ENCODE results near the gene TRAPPC4. TPM values are rescaled to one million over a fixed set of nuclear protein-coding genes. Genes with fewer than 3 reads are reported as not detected.
A peak's percentile ranks its signal among the peaks of the same experiment; 100 is the strongest.

TRAPPC4 gene
- total RNA-seq, 1 donor from 2014 or later, result 60.4 TPM

GRCh38 chr11:119006656-119007055 is 11.9 kb upstream of the TRAPPC4 start:
- H3K27me3 Mint-ChIP-seq (ENCODE audit: unreplicated experiment), result no peaks in the 10 kb centered on the region
- no peaks in the 10 kb centered on the region for H3K9me3 Mint-ChIP-seq (ENCODE audit: unreplicated experiment)
- H3K27ac Mint-ChIP-seq (ENCODE audit: unreplicated experiment), result no peak overlapping the region
- DNase-seq (ENCODE audit: low spot score), result no peak
- no peaks in the 10 kb centered on the region for H3K4me1 Mint-ChIP-seq (ENCODE audit: unreplicated experiment)
- peaks cover 21% of the 10 kb centered on the region for H3K36me3 Mint-ChIP-seq (ENCODE audit: low read depth, unreplicated experiment)
- no peak for TF ChIP-seq CTCF (IDR thresholded peaks at IDR 0.05; ENCODE audit: unreplicated experiment)
- no peak overlapping the region for H3K4me3 Mint-ChIP-seq (ENCODE audit: unreplicated experiment)

DNA sequence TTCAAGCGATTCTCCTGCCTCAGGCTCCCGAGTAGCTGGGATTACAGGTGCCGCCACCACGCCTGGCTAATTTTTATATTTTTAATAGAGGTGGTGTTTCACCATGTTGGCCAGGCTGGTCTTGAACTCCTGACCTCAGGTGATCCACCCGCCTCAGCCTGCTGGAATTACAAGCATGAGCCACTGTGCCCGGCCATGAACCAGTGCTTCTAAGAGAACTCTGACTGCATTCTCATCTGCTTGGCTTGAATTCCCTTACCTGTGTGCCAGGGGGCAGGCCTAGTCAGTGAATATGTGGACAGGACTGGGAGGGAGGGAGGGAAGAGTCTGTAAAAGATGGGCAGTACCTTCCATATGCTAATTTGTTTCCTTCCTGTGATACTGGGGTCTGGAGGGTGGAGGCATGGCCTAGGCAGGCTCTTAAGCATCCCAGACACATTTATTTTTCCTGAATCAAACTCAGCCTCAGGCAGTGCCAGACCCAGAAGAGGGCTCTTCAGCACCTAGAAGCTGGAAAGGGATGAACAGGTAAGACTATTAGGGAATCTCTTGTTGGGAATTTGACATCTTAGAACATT is 7.0 kb upstream of the TRAPPC4 start:
- H3K9me3 Mint-ChIP-seq (ENCODE audit: unreplicated experiment), result no peaks in the 10 kb centered on the region
- H3K27me3 Mint-ChIP-seq (ENCODE audit: unreplicated experiment), result no peaks in the 10 kb centered on the region
- TF ChIP-seq CTCF (IDR thresholded peaks at IDR 0.05; ENCODE audit: unreplicated experiment), result no peak
- no peak overlapping the region for H3K4me3 Mint-ChIP-seq (ENCODE audit: unreplicated experiment)
- H3K36me3 Mint-ChIP-seq (ENCODE audit: low read depth, unreplicated experiment), result peaks cover 43% of the 10 kb centered on the region
- H3K27ac Mint-ChIP-seq (ENCODE audit: unreplicated experiment), result no peak overlapping the region
- H3K4me1 Mint-ChIP-seq (ENCODE audit: unreplicated experiment), result no peaks in the 10 kb centered on the region
- DNase-seq (ENCODE audit: low spot score), result no peak

DNA sequence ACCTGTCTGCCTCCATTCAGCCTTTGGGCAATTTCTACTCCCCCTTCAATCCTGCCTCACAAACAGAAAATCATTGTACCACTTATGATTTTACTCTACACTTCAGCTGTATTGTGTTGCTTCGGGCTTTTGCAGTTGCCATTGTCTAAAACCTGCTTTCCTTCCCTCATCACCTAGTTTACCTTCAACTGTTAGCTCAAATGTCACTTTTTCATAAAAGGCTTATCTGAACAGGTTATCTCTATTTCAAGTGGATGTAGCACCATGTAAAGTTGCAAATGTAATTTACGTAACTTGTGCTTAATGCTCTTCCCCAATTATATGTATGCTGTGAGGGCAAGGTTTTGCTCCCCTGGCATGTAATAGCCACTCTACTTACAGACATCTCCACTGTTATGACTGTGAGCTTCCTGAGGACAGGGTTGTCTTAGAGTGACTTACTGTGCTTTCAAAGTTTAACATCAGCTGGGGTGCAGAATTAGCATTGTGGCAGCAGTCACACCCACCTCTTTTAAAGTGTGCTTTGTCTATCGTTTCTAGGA is 5.9 kb upstream of the TRAPPC4 start:
- peaks cover 4% of the 10 kb centered on the region for H3K4me1 Mint-ChIP-seq (ENCODE audit: unreplicated experiment)
- no peak for TF ChIP-seq CTCF (IDR thresholded peaks at IDR 0.05; ENCODE audit: unreplicated experiment)
- no peak for DNase-seq (ENCODE audit: low spot score)
- H3K27ac Mint-ChIP-seq (ENCODE audit: unreplicated experiment), result no peak overlapping the region
- peaks cover 39% of the 10 kb centered on the region for H3K36me3 Mint-ChIP-seq (ENCODE audit: low read depth, unreplicated experiment)
- peak overlapping the region; percentile 10 for H3K4me3 Mint-ChIP-seq (ENCODE audit: unreplicated experiment)
- H3K9me3 Mint-ChIP-seq (ENCODE audit: unreplicated experiment), result no peaks in the 10 kb centered on the region
- H3K27me3 Mint-ChIP-seq (ENCODE audit: unreplicated experiment), result no peaks in the 10 kb centered on the region

DNA sequence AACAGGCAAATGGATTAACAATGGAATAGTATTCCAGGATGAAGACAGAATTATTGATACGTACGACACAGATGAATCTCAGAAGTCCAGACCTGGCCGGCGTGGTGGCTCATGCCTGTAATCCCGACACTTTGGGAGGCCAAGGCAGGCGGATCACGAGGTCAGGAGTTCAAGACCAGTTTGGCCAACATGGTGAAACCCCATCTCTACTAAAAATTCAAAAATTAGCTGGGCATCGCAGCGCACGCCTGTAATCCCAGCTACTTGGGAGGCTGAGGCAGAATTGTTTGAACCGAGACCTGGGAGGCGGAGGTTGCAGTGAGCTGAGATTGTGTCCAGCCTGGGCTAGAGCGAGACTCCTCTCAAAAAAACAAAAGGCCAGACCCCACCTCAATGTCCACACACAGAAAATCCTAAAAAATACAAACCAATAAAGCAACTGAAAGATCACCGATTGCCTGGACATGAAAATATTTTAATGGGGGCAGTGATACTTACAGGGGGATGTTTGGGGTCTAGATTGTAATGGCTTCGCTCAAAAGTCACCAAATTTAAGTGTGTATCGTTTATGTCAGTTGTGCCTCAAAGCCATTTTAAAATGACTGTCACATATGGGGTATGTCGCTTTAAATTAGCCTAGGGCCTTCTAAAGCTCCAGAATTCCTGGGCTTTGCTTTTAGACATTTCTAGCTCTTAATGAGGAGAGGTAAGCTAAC is 4.2 kb upstream of the TRAPPC4 start:
- no peak for TF ChIP-seq CTCF (IDR thresholded peaks at IDR 0.05; ENCODE audit: unreplicated experiment)
- peaks cover 8% of the 10 kb centered on the region for H3K4me1 Mint-ChIP-seq (ENCODE audit: unreplicated experiment)
- H3K4me3 Mint-ChIP-seq (ENCODE audit: unreplicated experiment), result no peak overlapping the region
- H3K27ac Mint-ChIP-seq (ENCODE audit: unreplicated experiment), result no peak overlapping the region
- peaks cover 35% of the 10 kb centered on the region for H3K36me3 Mint-ChIP-seq (ENCODE audit: low read depth, unreplicated experiment)
- H3K27me3 Mint-ChIP-seq (ENCODE audit: unreplicated experiment), result peaks cover 4% of the 10 kb centered on the region
- no peak for DNase-seq (ENCODE audit: low spot score)
- H3K9me3 Mint-ChIP-seq (ENCODE audit: unreplicated experiment), result no peaks in the 10 kb centered on the region

DNA sequence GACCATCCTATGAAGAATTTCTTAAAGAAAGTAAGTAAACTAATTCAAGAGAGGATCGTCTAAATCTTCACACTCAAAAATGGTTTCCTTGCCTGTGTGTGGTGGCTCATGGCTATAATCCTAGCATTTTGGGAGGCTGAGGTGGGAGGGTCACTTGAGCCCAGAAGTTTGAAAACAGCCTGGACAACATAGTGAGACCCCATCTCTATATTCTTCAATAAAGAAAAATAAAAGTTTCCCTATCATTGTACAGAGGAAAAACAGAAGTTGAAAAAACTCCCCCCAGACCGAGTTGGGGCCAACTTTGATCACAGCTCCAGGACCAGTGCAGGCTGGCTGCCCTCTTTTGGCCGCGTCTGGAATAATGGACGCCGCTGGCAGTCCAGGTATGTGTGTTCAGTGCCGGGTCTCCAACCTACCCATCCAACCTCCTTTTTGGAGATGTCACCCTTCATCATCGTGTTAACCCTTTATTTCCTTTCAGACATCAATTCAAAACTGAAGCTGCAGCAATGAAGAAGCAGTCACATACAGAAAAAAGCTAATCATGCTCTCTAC is 3.4 kb upstream of the TRAPPC4 start:
- peaks cover 4% of the 10 kb centered on the region for H3K27me3 Mint-ChIP-seq (ENCODE audit: unreplicated experiment)
- no peak for DNase-seq (ENCODE audit: low spot score)
- peaks cover 40% of the 10 kb centered on the region for H3K36me3 Mint-ChIP-seq (ENCODE audit: low read depth, unreplicated experiment)

More for the DNA sequence above, 3.4 kb upstream of the TRAPPC4 start:
- H3K27ac Mint-ChIP-seq (ENCODE audit: unreplicated experiment), result no peak overlapping the region
- peak overlapping the region; percentile 39 for H3K4me3 Mint-ChIP-seq (ENCODE audit: unreplicated experiment)
- no peak for TF ChIP-seq CTCF (IDR thresholded peaks at IDR 0.05; ENCODE audit: unreplicated experiment)
- H3K9me3 Mint-ChIP-seq (ENCODE audit: unreplicated experiment), result no peaks in the 10 kb centered on the region
- H3K4me1 Mint-ChIP-seq (ENCODE audit: unreplicated experiment), result peaks cover 14% of the 10 kb centered on the region
